Hepatocyte (in vitro differentiated cells): ENCODE results near the gene SCRN2.

Experiments used
- EZH2 ChIP-seq: fragments of 200-600 bp; sonication (generic); IDR thresholded peaks from 2 replicates; pipeline ENCODE4 v1.6.1; 2016; ENCODE audit warnings: antibody characterized with exemption, mild to moderate bottlenecking, borderline replicate concordance
- TF ChIP-seq, protein P1 (sequence below): fragments of 200-600 bp; sonication (generic); IDR thresholded peaks from 2 replicates; pipeline ENCODE4 v1.5.1; 2016; ENCODE audit warnings: antibody characterized with exemption, mild to moderate bottlenecking; ENCODE audit not compliant: poor library complexity

DNA sequence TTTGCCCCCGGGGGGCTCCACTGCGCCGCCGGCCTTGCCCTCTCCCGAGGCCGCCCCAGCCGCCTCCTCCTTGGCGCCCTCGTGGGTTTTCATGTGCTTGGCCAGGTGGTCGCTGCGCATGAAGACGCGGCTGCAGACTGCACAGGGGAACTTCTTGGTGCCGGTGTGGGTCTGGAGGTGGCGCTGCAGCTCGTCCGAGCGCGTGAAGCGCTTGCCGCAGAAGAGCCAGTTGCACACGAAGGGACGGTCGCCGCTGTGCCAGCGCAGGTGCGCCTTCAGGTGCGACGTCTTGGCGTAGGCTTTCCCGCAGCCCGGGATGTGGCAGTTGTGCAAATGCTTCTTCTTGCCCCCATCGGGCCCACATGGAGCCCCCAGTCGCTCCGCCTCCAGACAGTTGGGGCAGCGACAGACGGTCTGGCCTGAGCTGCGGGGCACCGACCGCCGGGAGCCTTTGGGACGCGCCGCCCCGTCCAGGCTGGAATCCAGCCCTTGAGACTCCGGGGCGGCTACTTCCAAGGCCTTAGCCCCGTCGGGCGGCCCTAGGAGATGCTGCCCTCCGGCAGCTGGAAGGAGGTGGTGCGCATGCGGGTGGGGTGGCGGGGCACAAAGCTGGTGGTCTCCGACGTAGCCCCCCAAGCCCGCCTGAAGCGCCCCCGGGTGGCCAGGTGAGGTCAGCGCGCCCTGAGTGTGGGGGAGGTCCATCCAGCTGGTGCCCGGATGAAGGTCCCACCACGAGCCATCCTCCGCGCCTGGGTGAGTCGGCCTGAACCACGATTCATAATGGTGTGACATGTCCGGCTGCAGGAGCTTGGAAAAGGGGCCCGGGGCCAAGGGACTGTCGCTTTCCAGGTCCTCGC is 6.5 kb upstream of the SCRN2 start:
- TF ChIP-seq, protein P1, sequence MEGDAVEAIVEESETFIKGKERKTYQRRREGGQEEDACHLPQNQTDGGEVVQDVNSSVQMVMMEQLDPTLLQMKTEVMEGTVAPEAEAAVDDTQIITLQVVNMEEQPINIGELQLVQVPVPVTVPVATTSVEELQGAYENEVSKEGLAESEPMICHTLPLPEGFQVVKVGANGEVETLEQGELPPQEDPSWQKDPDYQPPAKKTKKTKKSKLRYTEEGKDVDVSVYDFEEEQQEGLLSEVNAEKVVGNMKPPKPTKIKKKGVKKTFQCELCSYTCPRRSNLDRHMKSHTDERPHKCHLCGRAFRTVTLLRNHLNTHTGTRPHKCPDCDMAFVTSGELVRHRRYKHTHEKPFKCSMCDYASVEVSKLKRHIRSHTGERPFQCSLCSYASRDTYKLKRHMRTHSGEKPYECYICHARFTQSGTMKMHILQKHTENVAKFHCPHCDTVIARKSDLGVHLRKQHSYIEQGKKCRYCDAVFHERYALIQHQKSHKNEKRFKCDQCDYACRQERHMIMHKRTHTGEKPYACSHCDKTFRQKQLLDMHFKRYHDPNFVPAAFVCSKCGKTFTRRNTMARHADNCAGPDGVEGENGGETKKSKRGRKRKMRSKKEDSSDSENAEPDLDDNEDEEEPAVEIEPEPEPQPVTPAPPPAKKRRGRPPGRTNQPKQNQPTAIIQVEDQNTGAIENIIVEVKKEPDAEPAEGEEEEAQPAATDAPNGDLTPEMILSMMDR = peak; percentile 39
- TF ChIP-seq EZH2 = peak; percentile 53
